ENCODE measurements around the gene USP4. TPM values are rescaled to one million over a fixed set of nuclear protein-coding genes. Genes with fewer than 3 reads are reported as not detected.

Gene USP4
- total and polyA plus RNA-seq, 2 experiments from 2014 or later = 20.1 to 26.5 TPM

GRCh38 chr3:49316696-49317457 lies 23.0 kb downstream of the USP4 start:
- Histone ChIP-seq H3K4me2 (no peak overlapping the region), H3K27me3 (no peaks in the 10 kb centered on the region), H4K20me1 (ENCODE audit: insufficient read depth, poor library complexity, severe bottlenecking) (no peaks in the 10 kb centered on the region), H3K9me2 (replicated peaks; ENCODE audit: insufficient read depth) (no peaks in the 10 kb centered on the region), H3K27ac (no peak overlapping the region), H3K79me2 (peaks cover 3% of the 10 kb centered on the region), H3K9me3 (ENCODE audit: low read depth) (no peaks in the 10 kb centered on the region), H3K36me3 (replicated peaks; ENCODE audit: insufficient read depth, low read depth) (no peaks in the 10 kb centered on the region), H3K4me3 (no peak overlapping the region), H2AFZ (no peak overlapping the region), H3K4me1 (ENCODE audit: insufficient read depth) (no peaks in the 10 kb centered on the region)
- WGBS (ENCODE audit: low lambda C conversion rate, missing lambda C conversion rate) = 95% methylated on average over 16 of the region's 16 CpGs
- DNase-seq (ENCODE audit: low spot score) = no peak
- no peak for TF ChIP-seq CTCF (IDR thresholded peaks at IDR 0.05; ENCODE audit: poor library complexity)
- TF ChIP-seq EZH2phosphoT487 (IDR thresholded peaks at IDR 0.05; ENCODE audit: low read depth, severe bottlenecking, unreplicated experiment) = no peak
- no peak for TF ChIP-seq EZH2 (IDR thresholded peaks at IDR 0.05; ENCODE audit: borderline replicate concordance)

GRCh38 chr3:49313896-49314688 lies 25.8 kb downstream of the USP4 start:
- Histone ChIP-seq H4K20me1 (ENCODE audit: insufficient read depth, poor library complexity, severe bottlenecking) (no peaks in the 10 kb centered on the region), H2AFZ (no peak overlapping the region), H3K79me2 (no peaks in the 10 kb centered on the region), H3K9me2 (replicated peaks; ENCODE audit: insufficient read depth) (no peaks in the 10 kb centered on the region), H3K27me3 (no peaks in the 10 kb centered on the region), H3K27ac (no peak overlapping the region), H3K36me3 (replicated peaks; ENCODE audit: insufficient read depth, low read depth) (no peaks in the 10 kb centered on the region), H3K4me2 (no peak overlapping the region), H3K4me1 (ENCODE audit: insufficient read depth) (no peaks in the 10 kb centered on the region), H3K4me3 (no peak overlapping the region), H3K9me3 (ENCODE audit: low read depth) (no peaks in the 10 kb centered on the region)
- 96% methylated on average over 1 of the region's 1 CpG for WGBS (ENCODE audit: low lambda C conversion rate, missing lambda C conversion rate)
- TF ChIP-seq EZH2phosphoT487 (IDR thresholded peaks at IDR 0.05; ENCODE audit: low read depth, severe bottlenecking, unreplicated experiment) (no peak), CTCF (IDR thresholded peaks at IDR 0.05; ENCODE audit: poor library complexity) (no peak), EZH2 (IDR thresholded peaks at IDR 0.05; ENCODE audit: borderline replicate concordance) (no peak)
- DNase-seq (ENCODE audit: low spot score) = no peak

- no peaks in the 10 kb centered on the region for H3K36me3 ChIP-seq (replicated peaks; ENCODE audit: insufficient read depth, low read depth)
- 94% methylated on average over 3 of the region's 3 CpGs for WGBS (ENCODE audit: low lambda C conversion rate, missing lambda C conversion rate)
- no peak overlapping the region for H3K4me2 ChIP-seq
- H3K9me3 ChIP-seq (ENCODE audit: low read depth) = no peaks in the 10 kb centered on the region
- H3K27ac ChIP-seq = no peak overlapping the region
- H3K4me1 ChIP-seq (ENCODE audit: insufficient read depth) = no peaks in the 10 kb centered on the region
- no peak for DNase-seq (ENCODE audit: low spot score)
- H3K79me2 ChIP-seq = no peaks in the 10 kb centered on the region
- H3K4me3 ChIP-seq = no peak overlapping the region
- no peaks in the 10 kb centered on the region for H3K27me3 ChIP-seq
- H2AFZ ChIP-seq = no peak overlapping the region
- TF ChIP-seq EZH2 (IDR thresholded peaks at IDR 0.05; ENCODE audit: borderline replicate concordance) (no peak), EZH2phosphoT487 (IDR thresholded peaks at IDR 0.05; ENCODE audit: low read depth, severe bottlenecking, unreplicated experiment) (no peak), CTCF (IDR thresholded peaks at IDR 0.05; ENCODE audit: poor library complexity) (no peak)
- no peaks in the 10 kb centered on the region for H3K9me2 ChIP-seq (replicated peaks; ENCODE audit: insufficient read depth)
- no peaks in the 10 kb centered on the region for H4K20me1 ChIP-seq (ENCODE audit: insufficient read depth, poor library complexity, severe bottlenecking)
Observed at GRCh38 chr3:49311283-49311682, 28.6 kb downstream of the USP4 start.
